ENCODE results near the gene BSCL2. TPM values are rescaled to one million over a fixed set of nuclear protein-coding genes. Genes with fewer than 3 reads are reported as not detected.

BSCL2 gene
- total RNA-seq, result 100 to 1,000 TPM in 2 of 4 donors, 10 to 100 TPM in 2; 54.9 to 153 (median 89.4) TPM

DNA sequence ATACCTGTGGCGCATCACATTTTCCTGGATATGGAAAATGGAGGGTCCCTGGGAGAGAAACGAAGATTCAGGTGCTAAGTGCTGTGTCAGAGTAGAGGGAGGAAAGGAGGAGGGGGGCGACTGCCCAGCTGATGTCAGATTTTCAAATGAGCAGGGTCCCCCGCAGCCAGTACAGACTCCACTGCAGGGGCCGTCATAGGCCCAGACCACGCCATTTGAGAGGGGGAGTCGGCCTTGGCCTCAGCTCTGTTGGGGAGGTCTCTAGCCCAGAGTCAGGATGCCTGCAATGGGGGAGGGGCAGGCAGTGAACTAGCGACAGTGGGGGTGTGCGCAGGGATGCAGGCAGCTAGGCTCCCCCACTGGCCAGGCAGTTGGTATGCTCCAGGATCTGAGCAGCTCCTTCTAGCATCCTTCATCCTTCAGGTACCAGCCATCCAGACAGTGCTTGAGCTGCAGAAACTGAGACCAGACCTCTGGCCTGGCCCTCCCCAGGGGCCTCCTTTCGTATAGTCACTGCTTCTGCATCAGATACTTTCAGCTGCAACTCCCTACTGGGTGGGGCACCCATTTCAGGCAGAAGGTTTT is at the start of gene BSCL2, which contains the start of gene GNG3:
Gene BSCL2, minus strand, starts transcription at position 148 of the 585 bp plus-strand sequence. CDS start 229 bp downstream, outside the sequence.
Gene GNG3, plus strand, starts transcription at position 400 of the 585 bp plus-strand sequence. CDS start 620 bp downstream, outside the sequence.
- DNase-seq, result peak in 1 of 2 donors; percentile 6
- H3K4me3 ChIP-seq (replicated peaks in 1 of 3), result peak within 1 kb of the TSS in 2 of 3 donors; percentile 15 to 64
- WGBS, 2 donors, result 83 to 94% methylated on average over 9 of the region's 10 CpGs
- H3K36me3 ChIP-seq, result peaks cover 0 to 11% of the 10 kb centered on the region in 2 donors
- H3K27me3 ChIP-seq, result no peaks in the 10 kb centered on the region
- intact Hi-C loops (cut with DNase I), result no loop called here
- H3K27ac ChIP-seq, result peak within 1 kb of the TSS; percentile 57 to 88 (median 84)
- no peaks in the 10 kb centered on the region for H3K9me3 ChIP-seq
- H3K4me1 ChIP-seq, result peaks cover 20 to 30% of the 10 kb centered on the region in 2 donors
- no peak for TF ChIP-seq POLR2A (IDR thresholded peaks at IDR 0.05)
- no peak for TF ChIP-seq CTCF (IDR thresholded peaks at IDR 0.05)

DNA sequence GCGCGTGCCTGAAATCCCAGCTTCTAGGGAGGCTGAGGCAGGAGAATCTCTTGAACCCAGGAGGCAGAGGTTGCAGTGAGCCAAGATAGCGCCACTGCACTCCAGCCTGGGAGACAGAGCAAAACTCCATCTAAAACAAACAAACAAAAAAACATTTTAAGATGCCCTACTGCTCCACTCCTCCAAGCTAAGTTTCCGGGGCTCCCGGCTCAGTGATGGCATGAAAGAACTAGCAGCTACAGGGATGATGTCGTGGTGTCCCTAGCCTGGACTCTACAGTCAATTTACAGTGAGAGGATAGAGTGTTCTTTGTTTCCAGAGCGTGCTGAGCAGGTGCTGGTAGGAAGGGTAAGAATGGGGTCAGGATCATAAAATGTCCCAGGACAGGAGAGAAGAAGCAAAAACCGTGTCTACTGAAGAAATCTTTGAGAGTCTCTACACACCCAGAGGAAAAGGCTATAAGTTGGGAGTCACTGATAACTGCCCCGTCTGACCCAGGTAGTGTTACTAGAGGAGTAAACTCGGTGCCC is 47.9 kb upstream of the BSCL2 start:
- peaks cover 10 to 21% of the 10 kb centered on the region in 2 donors for H3K4me1 ChIP-seq
- no peak overlapping the region for H3K4me3 ChIP-seq (replicated peaks in 1 of 3)
- H3K27ac ChIP-seq, result no peak overlapping the region
- H3K27me3 ChIP-seq, result no peaks in the 10 kb centered on the region
- no peak for DNase-seq
- intact Hi-C loops (cut with DNase I), result no loop called here
- H3K36me3 ChIP-seq, result peaks cover 7 to 9% of the 10 kb centered on the region in 2 donors
- 81% methylated on average over 10 of the region's 10 CpGs for WGBS, 2 donors
- H3K9me3 ChIP-seq, result no peaks in the 10 kb centered on the region
- TF ChIP-seq POLR2A (IDR thresholded peaks at IDR 0.05) (no peak), CTCF (IDR thresholded peaks at IDR 0.05) (no peak)

- Histone ChIP-seq H3K4me3 (replicated peaks in 1 of 3) (peak within 1 kb of the TSS; percentile 9 to 59 (median 19)), H3K9me3 (no peaks in the 10 kb centered on the region), H3K27ac (peak within 1 kb of the TSS; percentile 62 to 94 (median 75)), H3K27me3 (no peaks in the 10 kb centered on the region), H3K4me1 (peaks cover 10 to 21% of the 10 kb centered on the region in 2 donors), H3K36me3 (peaks cover 7 to 9% of the 10 kb centered on the region in 2 donors)
- WGBS, 2 donors, result 1% methylated on average over 38 to 46 of the region's 47 CpGs
- TF ChIP-seq CTCF (IDR thresholded peaks at IDR 0.05) (peak in 1 of 6 experiments; percentile 26), POLR2A (IDR thresholded peaks at IDR 0.05) (peak; percentile 33 to 89)
- intact Hi-C loops (cut with DNase I), result no loop called here
- DNase-seq, result peak; percentile 99
Observed at GRCh38 chr11:62753736-62754603, 46.7 kb upstream of the BSCL2 start, which contains the start of gene ZBTB3. Gene ZBTB3, minus strand, starts transcription at chr11:62754160. Its CDS starts 496 bp downstream, at chr11:62753664.

DNA sequence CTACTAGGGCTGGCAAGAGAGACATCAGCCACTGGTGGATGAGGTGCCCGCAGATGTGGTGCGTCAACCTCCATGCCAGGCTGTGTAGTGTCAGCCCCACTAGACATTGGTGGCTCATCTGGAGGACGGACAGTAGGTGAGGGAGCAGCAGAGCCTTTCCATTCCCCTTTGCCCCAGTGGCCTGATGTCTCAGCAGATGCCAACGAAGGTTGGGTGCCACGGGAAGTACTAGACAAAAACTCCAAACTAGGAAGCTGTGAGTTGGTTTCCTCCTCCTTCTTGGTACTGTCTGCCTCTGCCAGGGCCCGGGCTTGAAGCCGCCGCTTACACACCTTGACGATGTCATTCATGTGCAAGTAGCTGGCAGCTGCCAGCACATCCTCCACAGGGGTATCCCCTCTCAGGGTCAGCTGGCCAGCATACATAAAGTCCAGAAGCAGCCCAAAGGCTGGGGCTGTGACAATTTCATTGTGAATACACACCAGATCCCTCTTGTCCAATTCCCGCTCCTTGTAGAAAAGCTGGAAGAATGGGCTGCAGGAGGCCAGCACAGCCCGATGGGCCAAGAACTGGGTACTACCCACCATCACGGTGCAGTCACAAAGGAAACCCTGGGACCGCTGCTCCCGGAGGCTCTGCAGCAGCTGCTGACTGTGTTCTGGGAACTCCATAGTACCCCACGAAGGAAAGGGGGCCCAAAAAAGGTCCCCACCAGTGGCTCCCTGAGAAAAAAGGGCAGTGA is 45.9 kb upstream of the BSCL2 start:
- peak overlapping the region in 1 of 3 donors; percentile 59 for H3K4me3 ChIP-seq (replicated peaks in 1 of 3)
- intact Hi-C loops (cut with DNase I), result no loop called here
- peak in 1 of 2 donors; percentile 12 for DNase-seq
- TF ChIP-seq POLR2A (IDR thresholded peaks at IDR 0.05), result no peak
- TF ChIP-seq CTCF (IDR thresholded peaks at IDR 0.05), result no peak
- H3K4me1 ChIP-seq, result peaks cover 10 to 21% of the 10 kb centered on the region in 2 donors
- no peaks in the 10 kb centered on the region for H3K27me3 ChIP-seq
- H3K27ac ChIP-seq, result peak overlapping the region in 2 of 3 donors; percentile 75 to 94
- H3K36me3 ChIP-seq, result peaks cover 7 to 9% of the 10 kb centered on the region in 2 donors
- 89 to 91% methylated on average over 7 to 15 of the region's 15 CpGs for WGBS, 2 donors
- no peaks in the 10 kb centered on the region for H3K9me3 ChIP-seq

Measured in thyroid gland (tissue), 4 donors.